COLO829 (cell line): Measurements from ENCODE around the gene LRMDA.

Experiments
- DNase-seq: peaks from one replicate; pipeline ENCODE4 v3.0.0; 2012; ENCODE audit warnings: low spot score

Gene LRMDA

GRCh38 chr10:76172020-76172419 lies 740.6 kb downstream of the LRMDA start:
- no peak for DNase-seq

GRCh38 chr10:76175533-76176165 lies 744.2 kb downstream of the LRMDA start:
- DNase-seq: no peak

GRCh38 chr10:76176166-76176550 lies 744.7 kb downstream of the LRMDA start:
- DNase-seq: no peak

- no peak for DNase-seq
These were observed 746.5 kb downstream of the LRMDA start for GRCh38 chr10:76177936-76178335.

- no peak for DNase-seq
These were observed 747.3 kb downstream of the LRMDA start for GRCh38 chr10:76178532-76179292.

- no peak for DNase-seq
These were observed 748.4 kb downstream of the LRMDA start for GRCh38 chr10:76179806-76180205.

- DNase-seq: no peak
These were observed 753.2 kb downstream of the LRMDA start for GRCh38 chr10:76184647-76185046.

GRCh38 chr10:76185471-76186301 lies 754.3 kb downstream of the LRMDA start:
- no peak for DNase-seq

GRCh38 chr10:76188216-76188615 lies 756.8 kb downstream of the LRMDA start:
- DNase-seq: no peak

- no peak for DNase-seq
These were observed 759.3 kb downstream of the LRMDA start for GRCh38 chr10:76190634-76191270.

GRCh38 chr10:76191336-76191735 lies 759.9 kb downstream of the LRMDA start:
- no peak for DNase-seq

- DNase-seq: no peak
These were observed 760.7 kb downstream of the LRMDA start for GRCh38 chr10:76192151-76192550.

GRCh38 chr10:76192694-76193320 lies 761.4 kb downstream of the LRMDA start:
- no peak for DNase-seq

GRCh38 chr10:76195654-76196390 lies 764.4 kb downstream of the LRMDA start:
- DNase-seq: no peak

GRCh38 chr10:76197293-76197692 lies 765.9 kb downstream of the LRMDA start:
- no peak for DNase-seq

GRCh38 chr10:76198287-76199035 lies 767.0 kb downstream of the LRMDA start:
- no peak for DNase-seq

- DNase-seq: no peak
These were observed 770.5 kb downstream of the LRMDA start for GRCh38 chr10:76201962-76202361.

- DNase-seq: no peak
These were observed 771.4 kb downstream of the LRMDA start for GRCh38 chr10:76202777-76203176.

- DNase-seq: no peak
These were observed 773.9 kb downstream of the LRMDA start for GRCh38 chr10:76205361-76205760.

- DNase-seq: no peak
These were observed 775.5 kb downstream of the LRMDA start for GRCh38 chr10:76206797-76207352.
